GM18861 (cell line): ENCODE data around the gene CYP46A1.

Experiments used
- ATAC-seq: cut with Tn5 transposase; IDR thresholded peaks from one replicate; pipeline ENCODE4 v1.9.1; 2021; ENCODE audit not compliant: unreplicated experiment

Gene CYP46A1

GRCh38 chr14:99774556-99775307 is 90.6 kb downstream of the CYP46A1 start:
- no peak for ATAC-seq

- ATAC-seq = no peak
Observed at GRCh38 chr14:99775351-99775750, 91.3 kb downstream of the CYP46A1 start.
